HG03342 (cell line): ENCODE data around the gene PPM1A.

Experiments
- ATAC-seq: cut with Tn5 transposase; IDR thresholded peaks from one replicate; pipeline ENCODE4 v1.9.1; 2021; ENCODE audit warnings: mild to moderate bottlenecking, moderate library complexity; ENCODE audit not compliant: unreplicated experiment

The PPM1A gene

DNA sequence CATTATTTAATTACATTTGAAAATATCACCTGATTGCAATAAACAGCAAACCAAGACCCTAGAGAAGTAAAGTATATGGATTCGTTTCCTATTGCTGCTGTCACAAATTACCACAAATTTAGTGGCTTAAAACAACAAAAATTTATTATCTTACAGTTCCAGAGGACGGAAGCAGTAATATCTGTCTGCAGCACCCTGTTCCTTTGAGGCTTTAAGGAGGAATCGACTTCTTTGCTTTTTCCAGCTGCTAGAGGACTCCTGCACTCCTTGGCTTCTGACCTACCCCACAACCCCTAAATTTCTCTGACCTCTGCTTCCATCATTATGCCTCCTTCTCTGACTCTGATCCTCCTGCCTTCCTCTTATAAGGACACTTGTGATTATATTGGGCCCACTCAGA, 23.8 kb upstream of the PPM1A start:
- ATAC-seq = no peak

DNA sequence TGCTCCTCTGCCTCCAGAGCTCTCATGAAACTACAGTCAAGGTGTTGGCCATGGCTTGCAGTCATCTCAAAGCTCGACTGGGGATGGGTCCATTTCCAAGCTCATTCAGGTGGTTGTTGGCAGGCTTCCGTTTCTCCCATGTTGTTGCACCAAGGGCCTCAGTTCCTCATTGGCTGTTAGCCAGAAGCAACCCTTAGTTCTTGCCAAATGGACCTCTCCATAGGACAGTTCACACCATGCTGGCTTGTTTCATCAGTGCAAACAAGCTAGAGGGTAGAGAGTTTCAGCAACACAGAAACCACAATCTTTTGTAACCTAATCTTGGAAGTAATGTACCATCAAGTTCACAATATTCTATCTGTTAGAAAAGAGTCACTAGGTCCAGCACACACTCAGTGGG, 22.7 kb upstream of the PPM1A start:
- no peak for ATAC-seq

DNA sequence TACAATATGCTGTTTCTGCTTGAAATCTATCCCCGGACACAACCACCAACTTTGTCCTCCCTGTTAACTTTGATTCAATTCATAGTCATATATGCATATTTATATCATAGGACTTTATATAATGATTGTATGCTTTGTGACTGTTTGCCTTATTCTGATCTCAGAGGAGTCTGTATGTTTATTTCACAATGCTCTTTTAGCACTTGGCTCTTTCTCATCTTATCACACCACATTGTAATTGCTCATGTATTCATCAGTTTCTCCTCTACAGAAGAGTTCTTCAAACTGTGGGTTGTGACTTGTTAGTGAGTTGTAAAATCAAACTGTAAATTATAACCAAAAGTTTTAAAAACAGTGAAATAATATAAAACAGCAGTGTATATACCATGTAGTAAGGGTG, 21.7 kb upstream of the PPM1A start:
- ATAC-seq = no peak

DNA sequence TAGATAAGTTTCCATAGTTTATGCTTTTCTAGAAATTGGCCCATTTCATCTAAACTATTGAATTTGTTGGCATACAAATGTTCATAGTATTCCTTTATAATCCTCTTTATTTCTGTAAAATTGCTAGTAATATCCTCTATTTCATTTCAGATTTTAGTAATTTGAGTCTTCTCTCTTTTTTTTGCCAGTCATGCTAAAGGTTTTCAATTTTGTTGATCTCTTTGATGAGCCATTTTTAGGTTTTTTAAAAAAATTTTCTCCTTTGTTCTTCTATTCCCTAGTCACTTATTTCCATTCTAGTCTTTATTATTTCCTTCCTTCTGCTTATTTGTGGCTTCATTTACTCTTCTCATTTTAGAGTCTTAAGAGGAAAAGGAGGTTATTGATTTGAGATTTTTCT, 19.4 kb upstream of the PPM1A start:
- ATAC-seq = no peak

DNA sequence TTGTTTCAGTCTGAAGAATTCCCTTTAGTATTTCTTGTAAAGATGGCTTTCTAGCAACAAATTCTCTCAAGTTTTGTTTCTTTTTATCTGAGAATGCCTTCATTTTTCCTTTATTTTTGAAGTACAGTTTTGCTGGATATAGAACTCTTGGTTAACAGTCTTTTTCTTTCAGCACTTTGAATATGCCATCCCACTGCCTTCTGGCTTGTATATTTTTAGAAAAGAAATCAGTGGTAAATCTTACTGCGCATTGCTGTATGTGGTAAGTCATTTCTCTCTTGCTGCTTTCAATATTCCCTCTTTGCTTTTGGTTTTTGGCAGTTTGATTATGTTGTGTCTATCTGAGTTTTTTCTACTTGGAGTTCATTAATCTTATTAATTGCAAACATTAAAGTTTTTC, 16.8 kb upstream of the PPM1A start:
- ATAC-seq = no peak

DNA sequence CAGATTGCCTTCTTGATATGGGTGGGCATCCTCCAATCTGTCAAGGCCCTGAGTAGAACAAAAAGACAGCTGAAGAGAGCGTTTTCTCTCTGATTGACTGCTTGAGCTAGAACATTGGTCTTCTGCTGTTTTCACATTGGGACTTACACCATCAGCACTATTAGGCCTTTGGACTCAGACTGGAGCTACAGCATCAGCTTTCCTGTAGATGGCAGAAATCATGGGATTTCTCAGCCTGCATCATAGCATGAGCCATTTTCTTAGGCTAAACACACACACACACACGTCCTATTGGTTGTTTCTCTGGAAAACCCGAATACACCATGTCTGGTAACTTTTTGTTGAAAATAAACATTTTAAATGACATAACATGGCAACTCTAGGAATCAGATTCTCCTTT, 15.8 kb upstream of the PPM1A start:
- ATAC-seq = no peak

DNA sequence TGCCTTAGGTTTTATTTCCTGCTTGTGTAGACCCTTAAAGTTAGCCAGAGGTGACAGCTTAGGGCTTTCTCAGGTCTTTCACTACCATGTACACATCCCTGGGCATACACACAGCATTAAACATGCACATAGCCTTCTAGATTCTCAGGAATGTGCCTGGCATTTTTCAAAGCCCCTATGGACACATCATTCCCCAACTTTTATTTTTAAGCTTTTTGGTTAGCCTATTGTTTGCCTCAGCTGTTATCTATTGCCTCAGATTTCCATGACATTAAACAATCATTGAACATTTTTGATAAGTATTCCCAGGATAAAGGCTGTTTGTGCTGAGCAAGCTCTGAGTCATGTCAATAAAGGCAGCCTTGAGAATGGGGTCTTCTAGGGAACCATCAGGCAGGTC, 15.1 kb upstream of the PPM1A start:
- no peak for ATAC-seq

DNA sequence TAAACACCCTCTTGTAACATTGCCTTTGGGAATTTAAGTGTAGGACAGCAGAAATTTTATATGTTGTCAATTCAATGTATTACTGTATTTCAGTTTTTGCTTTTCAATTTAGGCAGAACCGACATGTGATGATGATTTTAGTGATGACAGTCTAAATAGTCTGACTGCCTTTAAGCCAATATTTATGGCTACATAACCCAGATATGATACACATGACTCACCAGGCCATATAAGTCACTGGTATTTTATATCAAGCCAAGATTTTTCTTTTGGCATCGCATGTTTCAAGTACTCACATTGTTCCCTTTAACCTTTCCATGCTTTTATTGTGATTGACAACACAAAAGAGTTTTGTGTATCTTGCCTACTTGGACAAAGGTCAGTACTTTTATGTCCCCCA, 13.6 kb upstream of the PPM1A start:
- ATAC-seq = no peak

DNA sequence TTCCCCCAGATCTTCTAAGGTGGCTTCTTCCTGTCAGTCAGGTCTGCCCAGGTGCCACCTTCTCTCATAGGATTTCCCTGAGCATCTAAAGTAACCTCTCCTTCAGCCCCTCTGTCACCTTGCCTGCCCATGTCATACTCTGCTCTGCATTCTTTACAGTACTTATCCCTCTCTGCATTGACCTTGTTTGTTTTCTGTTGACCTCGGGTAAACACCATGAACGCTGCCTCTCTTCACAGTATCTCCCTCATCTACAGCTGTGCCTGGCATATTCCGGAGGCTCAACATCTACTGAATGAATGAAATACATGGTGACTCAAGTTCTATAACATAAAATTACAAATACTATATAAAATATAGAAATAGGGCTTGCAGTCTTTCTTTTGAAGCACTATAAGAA, 10.1 kb upstream of the PPM1A start:
- ATAC-seq = no peak

DNA sequence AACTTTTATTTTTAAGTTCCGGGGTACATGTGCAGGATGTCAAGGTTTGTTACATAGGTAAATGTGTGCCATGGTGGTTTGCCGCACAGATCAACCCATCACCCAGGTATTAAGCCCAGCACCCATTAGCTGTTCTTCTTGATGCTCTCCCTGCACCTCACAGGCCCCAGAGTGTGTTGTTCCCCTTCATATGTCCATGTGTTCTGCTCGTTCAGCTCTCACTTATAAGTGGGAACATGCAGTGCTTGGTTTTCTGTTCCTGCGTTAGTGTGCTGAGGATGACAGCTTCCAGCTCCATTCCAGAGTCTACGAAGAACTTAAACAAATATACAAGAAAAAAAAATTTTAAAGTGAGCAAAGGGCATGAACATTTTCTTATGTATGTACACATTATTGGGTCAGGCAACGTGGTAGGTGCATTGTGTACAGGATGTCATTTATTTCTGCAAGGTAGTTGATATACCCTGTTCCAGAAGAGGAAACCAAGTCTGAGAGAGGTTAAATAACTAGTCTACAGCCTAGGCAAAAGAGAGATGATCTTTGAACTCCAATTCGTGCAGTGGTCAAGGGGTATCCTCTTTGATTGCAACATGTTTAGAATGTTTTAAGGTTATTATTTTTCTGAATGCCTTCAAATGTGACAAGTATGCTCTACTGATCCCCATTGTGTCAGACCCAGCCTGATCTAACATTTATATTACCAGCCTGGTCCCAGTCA, 8.7 kb upstream of the PPM1A start:
- ATAC-seq = no peak

DNA sequence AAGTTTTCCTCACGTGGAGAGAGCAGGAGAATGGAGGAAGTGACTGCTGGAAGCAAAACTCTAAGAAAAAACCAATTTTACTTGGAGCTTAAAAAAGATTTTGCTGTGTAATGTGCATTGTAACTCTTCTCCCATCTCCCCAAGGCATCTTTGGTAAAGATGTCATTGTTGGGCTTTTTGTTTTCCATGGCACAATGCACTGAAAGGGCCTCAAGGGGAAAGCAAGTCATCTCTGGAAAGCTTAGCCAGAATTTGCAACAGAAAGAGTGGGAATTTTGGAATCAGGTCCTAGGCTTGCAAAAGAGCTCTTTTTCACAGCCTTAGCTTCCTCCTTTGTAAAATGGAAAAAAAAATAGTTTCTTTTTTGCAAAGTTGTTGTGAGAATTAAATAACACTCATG, 7.9 kb upstream of the PPM1A start:
- ATAC-seq = no peak

DNA sequence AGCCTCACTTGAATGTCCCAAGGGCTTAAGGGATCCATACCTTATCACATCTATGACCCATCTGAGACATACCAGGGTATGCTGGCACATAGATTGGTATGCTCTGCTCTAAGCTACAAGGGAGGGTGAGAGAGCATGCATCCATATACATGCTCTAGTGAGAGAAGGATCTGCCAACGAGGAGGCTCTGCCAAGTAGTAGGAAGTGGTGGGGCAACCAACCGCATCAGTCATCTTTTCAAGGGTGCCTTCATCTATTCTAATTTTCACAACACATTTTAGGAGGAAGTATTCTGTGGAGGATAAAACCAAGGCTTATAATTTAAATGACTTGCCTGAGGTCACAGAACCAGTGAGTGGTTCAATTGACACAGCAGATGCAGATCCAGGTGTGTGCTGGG, 6.6 kb upstream of the PPM1A start:
- ATAC-seq = no peak

DNA sequence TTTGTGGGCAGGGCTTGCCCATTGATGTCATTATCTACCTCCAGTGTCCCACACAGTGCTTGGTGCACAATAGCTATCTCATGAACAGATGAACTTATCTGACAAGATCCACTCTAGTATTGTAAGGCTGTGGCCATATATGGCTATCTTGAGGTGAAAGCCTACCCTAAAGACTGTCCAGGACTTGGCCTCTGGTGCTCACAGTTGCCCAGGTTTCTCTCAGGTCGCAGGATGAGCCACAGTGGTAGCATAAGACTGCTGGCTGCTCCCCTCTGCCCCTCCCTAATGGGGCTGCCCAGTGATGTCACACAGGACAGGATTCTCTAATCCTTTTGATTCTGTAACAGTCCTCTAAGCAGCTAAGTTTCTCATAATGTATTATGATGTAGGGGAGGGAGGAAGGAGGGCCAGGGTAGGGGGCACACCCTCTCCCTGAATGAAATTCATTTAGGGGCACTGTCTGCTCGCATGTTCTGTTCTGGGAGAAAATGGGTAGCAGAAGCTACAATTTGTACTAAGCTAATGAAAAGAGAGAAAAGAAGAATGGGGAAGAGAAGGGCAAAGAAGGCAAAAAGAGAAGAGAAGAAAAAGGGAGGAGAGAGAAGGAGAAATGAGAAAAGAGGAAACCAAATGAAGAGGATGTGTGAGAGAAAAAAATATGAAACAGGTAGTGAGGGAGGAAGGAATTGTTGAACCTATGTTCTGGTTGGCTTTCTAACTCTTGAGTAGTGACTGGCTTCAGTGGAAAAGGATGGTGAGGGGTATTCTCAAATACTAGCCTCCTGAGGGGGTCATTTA, 3.4 kb upstream of the PPM1A start:
- no peak for ATAC-seq

DNA sequence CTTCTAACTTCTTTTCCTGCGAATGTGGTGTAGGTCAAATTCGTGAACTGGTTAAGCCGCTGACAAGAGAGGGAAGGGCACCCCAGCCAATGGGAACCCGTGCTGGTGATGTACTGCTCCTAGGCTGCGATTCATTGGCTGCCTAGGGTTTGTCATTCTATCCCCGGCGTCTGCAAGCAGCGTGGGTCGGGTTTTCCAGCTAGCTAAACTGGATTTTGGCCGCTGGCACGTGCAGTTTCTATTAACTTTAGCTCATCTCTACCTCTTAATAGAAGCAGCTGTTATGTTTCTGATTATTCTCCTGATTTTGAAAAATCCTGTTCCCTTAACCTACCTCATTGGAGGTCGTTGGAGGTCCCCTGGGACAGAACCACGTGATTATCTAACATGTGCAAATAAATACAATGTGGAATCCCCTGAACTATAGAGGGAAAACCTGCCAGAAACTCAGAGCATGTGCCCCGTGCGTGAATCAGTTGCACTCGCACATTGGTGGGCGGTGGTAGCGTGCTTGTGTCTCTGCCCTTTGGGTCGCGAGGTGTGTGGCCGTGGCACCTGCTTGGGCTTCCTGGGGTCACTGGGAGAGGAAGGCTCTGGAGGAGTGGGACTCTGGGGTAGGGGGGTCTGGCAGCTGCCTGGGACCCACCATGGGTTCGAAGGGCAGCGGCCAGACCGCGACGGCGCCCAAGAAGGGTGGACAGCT, 876 bp upstream of the PPM1A start:
- ATAC-seq = peak; percentile 64

DNA sequence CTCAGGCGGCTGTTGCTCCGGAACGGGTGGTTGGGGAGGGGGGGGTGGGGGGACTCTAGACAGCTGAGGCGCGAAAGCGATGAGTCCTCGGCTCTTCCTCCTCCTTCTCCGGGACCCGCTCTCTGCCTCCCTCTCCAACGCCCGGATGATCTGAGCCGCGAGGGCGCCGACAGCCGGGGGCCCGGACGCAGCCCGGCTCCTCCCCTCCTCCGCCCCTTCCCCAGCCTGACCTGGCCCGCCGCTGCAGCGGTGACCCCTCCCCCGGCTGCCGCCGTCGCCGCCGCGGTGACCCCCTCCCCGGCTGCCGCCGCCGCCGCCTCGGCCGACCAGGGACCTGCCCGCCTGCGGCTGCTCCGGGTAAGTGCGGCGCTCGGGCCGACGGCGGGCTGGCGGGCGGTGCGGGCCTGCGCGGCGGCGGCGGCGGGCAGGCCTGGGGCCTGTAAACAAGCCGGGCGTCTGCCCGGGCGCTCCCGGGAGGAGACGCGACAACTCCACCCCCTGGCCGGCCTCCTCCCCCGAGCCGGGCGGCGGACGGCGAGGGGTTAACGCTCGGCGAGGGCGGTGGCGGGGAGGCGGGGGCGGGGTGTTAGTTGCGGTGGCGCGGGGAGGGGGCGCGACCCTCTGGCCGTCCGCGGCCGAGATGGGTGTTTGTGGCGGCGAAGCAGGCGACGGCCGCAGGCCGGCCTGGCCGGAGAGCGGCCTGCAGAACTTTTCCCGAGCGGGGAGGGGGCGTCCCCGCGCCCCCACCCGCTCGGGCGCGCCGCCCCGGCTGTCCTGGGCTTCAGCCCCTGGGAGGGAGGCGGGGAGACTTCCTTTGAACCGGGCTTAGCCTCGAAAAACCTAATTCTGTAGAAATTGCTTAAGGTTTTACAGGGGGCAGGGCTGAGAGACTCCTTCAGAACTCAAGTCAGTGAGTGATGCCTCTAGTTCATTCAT, 568 bp downstream of the PPM1A start:
- ATAC-seq = peak; percentile 30

DNA sequence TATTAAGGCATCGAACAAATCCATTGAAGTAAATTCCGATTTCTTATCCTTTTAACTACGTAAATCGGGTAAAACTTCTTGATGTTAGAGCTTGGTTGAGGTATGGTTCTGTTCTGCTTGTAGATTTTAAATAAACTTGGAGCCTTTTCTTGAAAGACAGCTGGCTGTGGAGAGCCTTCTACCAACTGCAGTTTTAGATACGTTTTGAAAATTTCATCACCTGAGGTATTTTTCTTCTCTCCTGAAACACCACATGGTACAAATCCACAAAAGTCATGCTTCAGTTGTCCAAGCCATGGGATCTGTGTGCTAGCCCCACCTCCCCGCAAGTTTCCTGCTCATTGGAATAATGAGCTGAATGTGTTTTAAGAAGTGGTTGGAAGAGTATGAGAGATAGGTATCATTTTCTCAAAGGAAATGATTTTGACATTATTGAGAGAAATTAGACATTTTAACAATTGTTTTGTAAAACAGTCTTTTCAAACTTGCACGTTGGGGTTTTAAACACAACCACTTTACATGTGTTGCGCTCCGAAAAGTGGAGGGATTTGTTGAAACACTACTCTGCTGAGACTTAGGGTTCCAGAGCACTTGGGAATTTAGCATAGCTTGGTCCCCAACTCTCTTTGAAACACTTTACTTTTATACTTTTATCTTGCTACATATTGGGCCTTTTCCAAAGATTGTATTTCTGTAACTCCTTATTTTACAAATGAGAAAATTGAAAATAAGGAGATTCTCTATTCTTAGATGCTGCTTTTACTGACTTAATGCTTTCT, 1.4 kb downstream of the PPM1A start:
- no peak for ATAC-seq

DNA sequence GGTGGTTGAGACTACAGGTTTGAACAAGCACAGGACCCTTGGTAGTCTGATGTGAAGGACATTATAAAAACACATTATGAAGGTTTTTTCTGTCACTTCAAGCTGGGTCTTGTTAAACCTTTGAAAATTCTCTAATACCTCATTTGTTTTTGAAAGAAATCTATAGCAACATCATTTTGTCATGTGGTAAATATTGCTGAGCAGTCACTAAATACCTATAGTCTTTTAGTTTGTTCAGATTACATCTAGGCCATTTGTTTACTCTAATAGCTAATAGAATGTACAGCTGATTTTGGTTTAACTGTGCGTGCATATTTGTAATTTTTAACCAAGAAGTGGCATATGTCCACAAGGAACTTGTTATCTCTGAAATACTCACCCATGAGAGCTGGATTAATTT, 2.9 kb downstream of the PPM1A start:
- ATAC-seq = no peak

DNA sequence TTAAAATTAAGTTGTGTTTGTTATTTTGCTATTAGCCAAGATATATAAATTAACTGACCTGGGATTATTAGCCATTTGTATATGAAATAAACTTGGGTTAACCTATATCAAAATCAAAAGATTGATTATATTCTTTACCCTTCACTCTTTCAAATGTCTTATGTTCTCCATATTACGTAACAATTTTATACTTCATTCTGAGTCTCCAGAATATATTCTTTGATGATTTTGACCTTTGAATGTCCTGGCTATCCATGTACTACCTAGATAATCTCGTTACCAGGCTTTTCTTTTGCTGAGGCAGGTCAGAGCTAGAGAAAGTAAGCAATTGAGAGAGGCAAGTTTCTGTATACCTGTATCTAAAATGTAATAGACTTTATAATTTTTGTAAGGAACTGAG, 3.6 kb downstream of the PPM1A start:
- ATAC-seq = no peak

DNA sequence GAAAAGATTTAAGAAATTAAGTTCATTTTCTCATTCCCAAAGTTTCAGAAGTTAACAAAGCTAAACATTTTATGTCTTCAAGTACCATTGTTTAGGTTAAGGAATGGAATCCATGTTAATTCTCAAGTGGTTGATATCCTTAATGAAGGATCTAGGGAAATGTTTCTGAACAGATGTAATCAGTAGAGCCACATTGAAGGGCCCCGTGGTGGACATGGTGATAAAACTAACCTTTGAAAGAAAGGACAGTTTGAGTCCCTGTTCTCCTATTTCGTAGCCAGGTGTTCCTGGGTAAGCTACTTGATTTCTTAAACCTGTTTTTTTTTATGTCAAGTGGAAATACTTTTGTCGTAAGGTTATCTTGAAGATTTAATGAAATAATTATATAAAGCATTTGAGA, 4.6 kb downstream of the PPM1A start:
- ATAC-seq = no peak

DNA sequence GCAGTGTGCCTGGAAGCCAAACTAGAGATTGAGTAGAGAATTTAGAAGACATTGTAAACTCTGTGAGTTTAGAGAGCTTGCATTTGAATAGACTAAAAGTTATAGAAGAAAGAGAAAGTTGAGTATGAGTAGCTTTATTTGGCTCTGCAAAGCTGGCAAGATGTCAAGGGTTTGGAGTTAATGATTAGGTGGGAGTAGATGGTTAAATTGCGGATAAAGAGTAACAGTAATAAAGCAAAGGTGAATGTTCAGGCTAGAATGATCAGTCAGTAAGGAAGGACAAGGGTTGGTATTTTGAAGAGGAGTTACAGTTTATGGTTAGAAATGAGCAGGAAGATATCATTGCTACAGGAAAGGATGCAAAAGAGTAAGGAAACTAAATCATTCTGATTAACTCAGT, 5.2 kb downstream of the PPM1A start:
- no peak for ATAC-seq
